Measurements from ENCODE around the gene EMB.
"Not testable (repeated sequence)": the region's sequence is repeated elsewhere in the genome, so short reads cannot be mapped to it uniquely, and the experiment has no call there.

- not testable (repeated sequence) for TF ChIP-seq CTCF, POLR2A (IDR thresholded peaks at IDR 0.05)
Observed at GRCh38 chr5:50458372-50458771, 17.3 kb upstream of the EMB start.
